Activated naive CD8-positive, alpha-beta T cell (primary cell): ENCODE data around the gene CLPSL1.

Source experiments
- H3K27ac Mint-ChIP-seq: one replicate; pipeline ENCODE4 v1.8.0; 2021; ENCODE audit warnings: mixed read lengths
- H3K27me3 Mint-ChIP-seq: one replicate; pipeline ENCODE4 v1.8.0; 2021; ENCODE audit warnings: mixed read lengths
- H3K36me3 Mint-ChIP-seq: one replicate; pipeline ENCODE4 v1.8.0; 2021; ENCODE audit warnings: mixed read lengths
- H3K4me1 Mint-ChIP-seq: one replicate; pipeline ENCODE4 v1.8.0; 2021; ENCODE audit warnings: low read depth, mixed read lengths
- H3K4me3 Mint-ChIP-seq: one replicate; pipeline ENCODE4 v1.8.0; 2021; ENCODE audit warnings: mild to moderate bottlenecking, mixed read lengths
- H3K9me3 Mint-ChIP-seq: one replicate; pipeline ENCODE4 v1.8.0; 2021; ENCODE audit warnings: low read depth, mixed read lengths

The CLPSL1 gene

GRCh38 chr6:35750557-35750956 is 30.3 kb upstream of the CLPSL1 start:
- Mint-ChIP-seq H3K9me3 (peaks cover 7% of the 10 kb centered on the region), H3K4me1 (peaks cover 3% of the 10 kb centered on the region), H3K27ac (no peak overlapping the region), H3K27me3 (no peaks in the 10 kb centered on the region), H3K36me3 (peaks cover 4% of the 10 kb centered on the region), H3K4me3 (no peak overlapping the region)

- Mint-ChIP-seq H3K9me3 (peaks cover 7% of the 10 kb centered on the region), H3K27ac (no peak overlapping the region), H3K36me3 (peaks cover 4% of the 10 kb centered on the region), H3K27me3 (no peaks in the 10 kb centered on the region), H3K4me1 (peaks cover 3% of the 10 kb centered on the region), H3K4me3 (no peak overlapping the region)
Observed at GRCh38 chr6:35751594-35751993, 29.2 kb upstream of the CLPSL1 start.

DNA sequence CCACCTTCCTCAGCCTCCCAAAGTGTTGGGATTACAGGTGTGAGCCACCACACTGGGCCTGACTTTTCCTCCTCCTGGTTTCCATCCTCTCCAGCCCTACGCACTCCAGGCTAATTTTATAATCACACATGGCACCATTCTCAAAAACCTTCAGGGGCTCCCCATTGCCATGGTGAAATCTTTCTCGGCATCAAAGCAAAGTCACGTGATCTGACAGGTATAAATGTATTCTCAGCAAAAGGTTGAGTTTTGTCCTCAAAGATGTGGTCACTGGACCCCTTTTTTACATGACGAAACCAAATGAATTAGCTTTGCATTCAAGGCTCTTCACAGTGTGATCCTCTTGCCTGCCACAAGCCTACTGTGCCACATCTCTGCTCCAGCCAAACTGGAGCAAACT is 28.5 kb upstream of the CLPSL1 start:
- Mint-ChIP-seq H3K9me3 (peaks cover 7% of the 10 kb centered on the region), H3K36me3 (peaks cover 4% of the 10 kb centered on the region), H3K27ac (no peak overlapping the region), H3K4me1 (peaks cover 3% of the 10 kb centered on the region), H3K27me3 (no peaks in the 10 kb centered on the region), H3K4me3 (no peak overlapping the region)

DNA sequence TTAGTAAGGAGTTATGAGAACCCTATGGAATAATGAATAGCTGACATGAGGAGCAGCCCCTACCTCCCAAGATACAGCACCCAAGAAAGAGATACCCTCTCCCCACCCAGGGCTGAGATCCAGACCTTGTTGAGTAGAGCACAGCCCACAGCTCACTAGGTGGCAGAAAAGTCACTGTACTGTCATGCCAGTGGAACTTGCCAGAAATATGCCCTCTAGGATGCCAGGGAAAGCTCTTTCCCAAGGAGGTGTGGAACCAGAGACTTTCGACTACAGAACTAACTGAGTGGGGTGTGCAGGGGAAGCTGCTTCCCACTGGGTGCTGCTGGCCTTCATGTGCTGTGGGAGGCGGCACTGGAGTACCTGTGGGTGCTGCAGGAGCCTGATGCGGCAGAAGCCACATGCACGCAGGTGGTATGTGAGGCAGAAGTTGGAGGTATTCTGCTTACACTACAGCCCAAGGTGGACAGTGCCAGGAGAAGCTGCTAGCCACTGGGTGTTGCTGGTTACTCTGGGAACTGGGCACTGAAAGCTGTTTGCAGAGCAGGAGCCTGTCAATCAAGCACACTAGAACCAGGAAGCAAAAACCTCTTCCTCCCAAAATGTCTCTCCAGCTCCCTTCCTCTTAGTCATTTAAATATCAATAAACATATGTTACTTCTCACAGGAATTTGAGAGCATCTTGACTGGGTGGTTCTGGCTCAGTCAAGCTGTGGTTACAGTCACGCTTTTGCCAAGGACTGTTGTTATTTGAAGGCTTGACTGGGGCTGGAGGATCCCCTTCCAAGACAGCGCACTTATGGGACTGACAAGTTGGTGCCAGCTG is 26.2 kb upstream of the CLPSL1 start:
- H3K4me1 Mint-ChIP-seq = peaks cover 5% of the 10 kb centered on the region
- H3K9me3 Mint-ChIP-seq = no peaks in the 10 kb centered on the region
- no peak overlapping the region for H3K4me3 Mint-ChIP-seq
- no peaks in the 10 kb centered on the region for H3K36me3 Mint-ChIP-seq
- no peaks in the 10 kb centered on the region for H3K27me3 Mint-ChIP-seq
- no peak overlapping the region for H3K27ac Mint-ChIP-seq

DNA sequence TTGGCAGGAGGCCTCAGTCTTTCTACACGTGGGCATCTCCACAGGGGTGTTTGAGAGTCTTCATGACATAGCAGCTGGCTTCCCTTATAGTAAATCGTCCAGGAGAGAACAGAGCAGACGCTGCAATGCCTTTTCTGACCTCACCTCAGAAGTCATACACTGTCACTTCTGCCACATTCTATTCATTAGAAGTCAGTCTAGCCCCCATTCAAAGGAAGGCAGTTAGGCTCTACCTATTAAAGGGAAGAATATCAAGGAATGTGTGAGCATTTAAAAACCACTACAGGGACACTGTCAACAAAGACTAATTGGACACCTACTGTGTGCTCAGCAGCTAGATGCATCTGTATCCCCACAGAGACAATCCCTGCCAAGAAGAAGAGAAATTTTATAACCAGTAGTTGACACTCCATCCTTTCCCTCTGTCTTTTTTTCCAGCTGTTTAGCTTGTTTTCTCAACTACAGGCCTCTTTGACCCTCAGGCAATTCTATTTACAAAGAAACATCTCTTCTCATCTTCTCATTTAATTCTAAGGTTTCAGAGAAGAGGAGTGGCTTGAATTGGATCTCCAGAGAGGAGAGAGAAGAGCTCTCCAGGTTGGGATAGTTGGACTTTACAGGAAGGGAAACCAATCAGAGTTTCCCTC is 25.4 kb upstream of the CLPSL1 start:
- Mint-ChIP-seq H3K9me3 (no peaks in the 10 kb centered on the region), H3K36me3 (no peaks in the 10 kb centered on the region), H3K27me3 (peaks cover 3% of the 10 kb centered on the region), H3K4me3 (no peak overlapping the region), H3K27ac (no peak overlapping the region), H3K4me1 (peaks cover 5% of the 10 kb centered on the region)

DNA sequence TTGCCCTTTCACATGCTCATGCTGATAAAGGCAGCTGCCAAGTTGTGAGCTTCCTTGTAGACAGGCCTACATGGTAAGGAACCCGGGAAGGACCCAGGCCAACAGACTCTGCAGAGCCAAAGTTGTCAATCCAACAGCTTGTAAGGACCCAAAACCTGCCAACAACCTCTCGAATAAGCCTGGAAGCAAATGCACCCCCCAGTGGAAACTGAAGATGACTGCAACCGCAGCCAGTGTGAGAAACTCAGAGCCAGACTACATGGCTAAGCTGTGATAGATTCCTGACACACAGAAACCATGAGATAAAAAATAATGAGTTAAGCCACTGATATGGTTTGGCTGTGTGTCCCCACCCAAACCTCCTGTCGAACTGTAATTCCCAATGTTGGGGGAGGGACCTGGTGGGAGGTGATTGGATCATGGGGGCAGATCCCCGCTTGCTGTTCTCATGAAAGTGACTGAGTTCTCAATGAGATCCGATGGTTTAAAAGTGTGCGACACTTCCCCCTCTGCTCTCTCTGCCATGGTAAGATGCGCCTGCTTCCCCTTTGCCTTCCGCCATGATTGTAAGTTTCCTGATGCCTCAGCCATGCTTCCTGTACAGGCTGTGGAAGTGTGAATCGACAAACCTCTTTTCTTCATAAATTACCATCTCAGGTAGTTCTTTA is 23.2 kb upstream of the CLPSL1 start:
- Mint-ChIP-seq H3K36me3 (no peaks in the 10 kb centered on the region), H3K4me1 (peaks cover 5% of the 10 kb centered on the region), H3K4me3 (no peak overlapping the region)

GRCh38 chr6:35759426-35759825 is 21.4 kb upstream of the CLPSL1 start:
- H3K9me3 Mint-ChIP-seq = no peaks in the 10 kb centered on the region
- H3K4me3 Mint-ChIP-seq = no peak overlapping the region
- peaks cover 26% of the 10 kb centered on the region for H3K27me3 Mint-ChIP-seq
- no peak overlapping the region for H3K27ac Mint-ChIP-seq
- H3K4me1 Mint-ChIP-seq = peaks cover 15% of the 10 kb centered on the region
- H3K36me3 Mint-ChIP-seq = no peaks in the 10 kb centered on the region

More for the DNA sequence above, 23.2 kb upstream of the CLPSL1 start:
- Mint-ChIP-seq H3K27me3 (peaks cover 10% of the 10 kb centered on the region), H3K9me3 (no peaks in the 10 kb centered on the region), H3K27ac (no peak overlapping the region)

DNA sequence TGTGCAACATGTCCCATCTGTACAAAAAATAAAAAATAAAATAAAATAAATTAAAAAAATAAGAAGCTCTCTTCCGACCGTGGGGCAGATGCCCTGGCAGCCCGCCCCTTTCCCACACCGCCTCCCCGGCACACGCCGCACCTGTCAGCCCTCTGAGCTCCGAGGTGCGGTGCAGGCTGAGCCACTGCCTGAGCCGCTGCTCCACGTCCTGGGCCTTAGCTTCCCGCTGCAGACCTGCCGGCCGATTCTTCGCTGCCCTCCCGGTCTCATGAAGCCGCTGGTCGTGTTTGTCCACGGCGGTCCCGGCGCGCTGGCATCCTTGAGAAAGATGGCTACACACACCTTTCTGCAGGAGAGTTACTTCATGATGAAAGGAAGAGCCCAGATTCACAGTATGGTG is 15.1 kb upstream of the CLPSL1 start:
- Mint-ChIP-seq H3K4me1 (peaks cover 10% of the 10 kb centered on the region), H3K4me3 (no peak overlapping the region), H3K27ac (no peak overlapping the region), H3K27me3 (peaks cover 21% of the 10 kb centered on the region), H3K9me3 (no peaks in the 10 kb centered on the region), H3K36me3 (no peaks in the 10 kb centered on the region)

DNA sequence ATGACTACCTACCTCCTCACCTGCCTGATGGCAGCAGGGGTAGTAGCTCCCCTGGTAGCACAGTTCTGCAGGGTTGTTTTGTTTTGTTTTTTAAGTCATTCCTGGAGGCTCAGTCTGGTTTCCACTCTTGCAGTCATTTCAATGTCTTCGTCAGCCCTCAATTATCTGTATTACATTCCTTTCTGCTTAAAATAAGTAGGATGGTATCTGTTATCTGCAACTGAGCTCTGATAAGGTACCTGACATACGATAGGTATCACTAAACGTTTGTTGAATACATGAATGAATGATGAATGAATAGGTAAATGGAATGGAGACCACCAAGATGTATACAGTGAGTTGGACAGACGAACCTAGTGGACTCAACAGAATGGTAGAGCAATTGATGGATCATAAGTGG is 11.6 kb upstream of the CLPSL1 start:
- H3K27me3 Mint-ChIP-seq = peaks cover 4% of the 10 kb centered on the region
- no peaks in the 10 kb centered on the region for H3K9me3 Mint-ChIP-seq

DNA sequence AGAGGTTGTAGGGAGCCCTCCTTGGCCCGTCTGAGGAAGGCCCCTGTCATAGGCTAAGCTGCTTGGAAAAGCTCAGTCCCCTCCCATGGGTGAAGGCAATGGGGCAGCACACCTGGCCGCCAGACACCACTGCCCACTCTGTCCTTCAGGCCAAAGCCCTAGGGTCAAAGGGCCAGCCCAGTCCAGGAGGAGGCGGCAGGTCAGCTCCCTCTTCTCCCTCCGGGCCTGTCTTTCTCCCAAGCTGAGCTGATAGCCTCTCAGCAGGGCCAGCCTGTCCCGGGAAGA is 9.5 kb upstream of the CLPSL1 start:
- Mint-ChIP-seq H3K27me3 (peaks cover 8% of the 10 kb centered on the region), H3K36me3 (no peaks in the 10 kb centered on the region), H3K4me1 (peaks cover 2% of the 10 kb centered on the region), H3K27ac (no peak overlapping the region), H3K4me3 (no peak overlapping the region), H3K9me3 (no peaks in the 10 kb centered on the region)

More for the DNA sequence above, 11.6 kb upstream of the CLPSL1 start:
- Mint-ChIP-seq H3K36me3 (no peaks in the 10 kb centered on the region), H3K4me3 (no peak overlapping the region), H3K27ac (no peak overlapping the region), H3K4me1 (peaks cover 1% of the 10 kb centered on the region)

DNA sequence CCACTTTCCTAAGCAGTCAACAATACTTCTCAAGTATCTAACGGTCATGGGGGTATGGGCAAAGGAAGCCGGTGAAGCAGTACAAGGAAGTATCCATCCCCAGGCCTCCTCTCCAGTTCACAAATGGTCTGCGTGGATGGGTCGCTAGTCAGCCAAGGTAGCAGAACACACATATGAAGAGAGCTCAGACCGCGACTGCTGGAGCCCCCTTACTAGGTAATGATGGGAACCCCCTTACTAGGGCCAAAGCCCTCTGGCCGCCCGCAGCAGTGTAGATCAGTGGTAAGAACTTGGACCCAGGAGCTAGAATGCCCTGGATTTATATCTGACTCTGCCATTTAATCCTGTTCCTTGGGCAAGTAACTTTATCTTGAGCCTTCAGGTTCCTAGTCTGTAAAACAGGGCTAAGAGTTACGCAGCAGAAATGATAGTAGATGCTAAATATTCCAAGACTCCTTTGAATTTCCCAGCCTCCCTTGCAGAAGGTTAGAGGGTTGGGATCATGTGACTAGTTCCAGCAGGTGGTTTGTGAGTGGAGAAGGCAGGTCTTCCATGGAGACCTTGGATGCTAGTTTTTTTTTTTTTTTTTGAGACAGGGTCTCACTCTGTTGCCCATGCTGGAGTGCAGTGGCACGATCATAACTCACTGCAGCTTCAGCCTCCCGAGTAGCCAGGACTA is 6.6 kb upstream of the CLPSL1 start:
- Mint-ChIP-seq H3K27ac (no peak overlapping the region), H3K4me3 (no peak overlapping the region), H3K27me3 (peaks cover 16% of the 10 kb centered on the region), H3K9me3 (no peaks in the 10 kb centered on the region), H3K4me1 (peaks cover 7% of the 10 kb centered on the region), H3K36me3 (peaks cover 2% of the 10 kb centered on the region)

GRCh38 chr6:35775031-35775430 is 5.8 kb upstream of the CLPSL1 start:
- Mint-ChIP-seq H3K9me3 (no peaks in the 10 kb centered on the region), H3K27ac (no peak overlapping the region), H3K36me3 (peaks cover 2% of the 10 kb centered on the region), H3K4me1 (peaks cover 7% of the 10 kb centered on the region), H3K4me3 (no peak overlapping the region), H3K27me3 (peaks cover 16% of the 10 kb centered on the region)

DNA sequence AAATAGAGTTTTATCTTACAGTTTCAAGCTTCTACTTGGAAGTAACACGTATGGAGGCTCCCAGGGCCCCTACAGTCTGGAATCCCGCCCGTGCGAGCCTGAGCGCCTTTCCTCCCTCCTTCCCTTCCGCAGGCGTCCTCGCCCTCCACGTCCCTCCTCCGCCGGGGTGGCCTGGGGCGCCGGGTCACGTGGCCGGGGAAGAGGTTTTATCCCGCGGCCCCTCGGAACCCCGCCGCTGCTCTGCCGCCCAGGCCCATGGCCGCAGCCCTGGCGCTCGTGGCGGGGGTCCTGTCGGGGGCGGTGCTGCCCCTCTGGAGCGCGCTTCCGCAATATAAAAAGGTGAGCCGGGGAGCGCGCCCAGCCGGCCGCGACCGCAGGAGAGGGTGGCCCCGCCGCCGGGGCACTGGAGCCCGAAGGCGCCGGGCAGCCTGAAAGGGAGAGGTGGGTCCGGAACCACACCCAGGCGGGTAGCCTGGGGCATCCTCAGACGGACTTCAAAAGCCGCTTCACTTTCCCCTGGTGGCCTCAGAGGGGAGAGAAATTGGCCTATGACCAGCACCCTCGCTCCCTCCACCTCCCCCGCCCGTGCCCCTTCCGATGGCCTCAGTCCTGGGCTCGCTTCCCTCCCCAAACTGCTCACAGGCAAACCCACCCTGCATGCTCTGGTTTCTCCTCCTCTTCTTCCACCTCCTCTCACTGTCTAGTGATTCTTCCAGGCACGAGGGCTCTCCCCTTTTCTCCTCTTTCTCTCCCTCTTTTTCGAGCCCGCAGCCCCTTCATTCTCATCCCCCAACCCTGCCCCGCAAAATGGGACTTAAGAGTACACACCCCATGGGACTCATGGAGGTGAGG is 4.2 kb upstream of the CLPSL1 start, which contains the start of gene CLPSL2:
TSS of gene CLPSL2 (plus strand) at position 235 of the 852 bp plus-strand sequence. CDS start at position 256, 21 bp downstream.
- Mint-ChIP-seq H3K4me3 (peak within 1 kb of the TSS; percentile 82), H3K27ac (no peak within 1 kb of the TSS), H3K9me3 (no peaks in the 10 kb centered on the region), H3K36me3 (peaks cover 2% of the 10 kb centered on the region), H3K4me1 (peaks cover 7% of the 10 kb centered on the region), H3K27me3 (peaks cover 18% of the 10 kb centered on the region)

- peaks cover 2% of the 10 kb centered on the region for H3K36me3 Mint-ChIP-seq
- H3K4me3 Mint-ChIP-seq = peak overlapping the region; percentile 76
- peaks cover 18% of the 10 kb centered on the region for H3K27me3 Mint-ChIP-seq
- no peaks in the 10 kb centered on the region for H3K9me3 Mint-ChIP-seq
- H3K4me1 Mint-ChIP-seq = peaks cover 7% of the 10 kb centered on the region
- no peak overlapping the region for H3K27ac Mint-ChIP-seq
Observed at GRCh38 chr6:35777356-35778102, 3.3 kb upstream of the CLPSL1 start.
